NK-92 treated with Interleukin-12 subunit alpha and Interleukin-12 subunit beta, amount 100 ng/mL, for 24 hours (cell line): Measurements from ENCODE around the gene ARHGAP8.
"Not testable (repeated sequence)": the region's sequence is repeated elsewhere in the genome, so short reads cannot be mapped to it uniquely, and the experiment has no call there.

Experiments used
- DNase-seq: peaks from one replicate; lab custom pipeline; 2025; lab: John Stamatoyannopoulos, UW

ARHGAP8 gene

DNA sequence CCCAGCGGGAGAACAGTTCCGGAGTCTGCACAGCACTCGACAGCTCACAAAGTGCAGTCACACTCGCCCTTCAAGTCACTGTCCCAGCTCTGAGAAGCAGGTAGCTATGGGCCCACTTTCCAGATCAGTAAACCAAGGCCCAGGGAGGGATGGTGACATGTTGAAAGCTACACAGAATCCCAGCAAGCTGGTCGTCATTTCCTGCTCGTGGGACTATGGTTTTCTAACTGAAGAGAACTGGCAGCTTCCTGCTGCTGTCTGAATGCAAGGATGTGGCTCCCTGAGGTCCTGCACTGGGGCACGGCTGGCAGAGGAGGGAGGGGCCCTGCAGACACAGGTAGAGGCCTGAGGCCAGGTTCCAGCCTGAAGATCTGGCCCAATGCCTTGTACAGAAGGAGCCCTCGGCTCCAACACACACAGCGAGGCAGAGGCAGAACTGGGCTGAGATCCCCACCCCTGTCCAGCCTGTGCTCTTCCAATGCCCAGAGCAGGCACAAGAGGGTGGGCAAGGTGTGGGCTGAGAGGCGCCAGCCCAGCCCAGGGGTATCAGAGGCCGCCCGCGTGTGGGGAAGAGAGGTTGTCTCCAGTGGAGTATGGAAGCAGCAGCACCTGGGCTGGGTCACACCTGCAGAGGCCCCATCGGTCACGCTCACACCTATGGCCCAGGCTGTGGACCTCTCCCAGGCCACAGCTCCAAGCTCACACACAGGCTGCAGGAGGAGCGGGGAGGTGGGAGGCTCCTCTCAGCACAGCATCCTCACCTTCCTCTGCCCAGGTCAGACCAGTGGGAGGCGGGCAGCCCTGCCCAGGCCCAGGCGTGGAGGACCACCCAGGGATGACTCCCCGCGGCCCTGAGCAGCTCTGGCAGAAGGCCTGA is 138.3 kb downstream of the ARHGAP8 start:
- no peak for DNase-seq

DNA sequence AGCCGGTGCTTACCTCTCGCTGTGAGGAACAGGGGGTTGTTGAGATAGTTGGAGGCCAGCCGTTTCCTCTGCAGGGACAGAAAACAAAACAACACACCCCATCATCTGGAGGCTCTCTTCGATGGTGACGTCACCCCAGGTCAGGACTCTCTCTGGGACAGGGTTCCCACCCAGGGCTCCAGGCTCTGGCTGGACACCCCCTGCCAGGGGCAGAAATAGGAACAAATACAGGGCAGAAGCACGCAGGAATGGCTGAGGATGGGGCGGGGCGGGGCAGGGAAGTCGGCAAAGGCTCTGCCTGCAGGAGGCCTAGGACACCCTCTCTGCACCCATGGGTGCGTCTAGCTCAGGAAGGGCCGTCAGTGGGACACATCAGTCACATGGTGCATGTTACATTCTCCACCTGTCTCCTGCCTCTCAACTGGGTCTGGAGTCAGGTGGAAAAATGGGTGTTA is 138.9 kb downstream of the ARHGAP8 start:
- DNase-seq: no peak

DNA sequence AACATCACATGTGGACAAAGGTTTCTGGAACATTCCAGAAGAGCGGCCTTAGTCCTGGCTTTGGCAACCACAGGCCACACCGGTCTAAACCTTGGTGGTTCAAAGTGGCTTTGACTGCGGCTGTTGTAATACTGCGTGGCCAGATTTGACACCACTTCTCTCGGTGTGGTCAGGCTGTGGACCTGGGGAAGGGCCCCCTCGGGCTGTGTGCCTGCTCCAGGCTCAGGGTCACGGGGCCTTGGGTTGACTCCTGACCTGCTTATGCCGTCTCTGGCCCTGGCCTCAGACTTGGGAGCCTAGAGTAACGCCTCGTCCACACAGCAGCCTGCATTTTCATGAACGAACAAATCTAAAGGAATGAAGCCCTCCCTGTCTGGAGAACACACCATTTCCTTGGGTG is 139.4 kb downstream of the ARHGAP8 start:
- DNase-seq: no peak

DNA sequence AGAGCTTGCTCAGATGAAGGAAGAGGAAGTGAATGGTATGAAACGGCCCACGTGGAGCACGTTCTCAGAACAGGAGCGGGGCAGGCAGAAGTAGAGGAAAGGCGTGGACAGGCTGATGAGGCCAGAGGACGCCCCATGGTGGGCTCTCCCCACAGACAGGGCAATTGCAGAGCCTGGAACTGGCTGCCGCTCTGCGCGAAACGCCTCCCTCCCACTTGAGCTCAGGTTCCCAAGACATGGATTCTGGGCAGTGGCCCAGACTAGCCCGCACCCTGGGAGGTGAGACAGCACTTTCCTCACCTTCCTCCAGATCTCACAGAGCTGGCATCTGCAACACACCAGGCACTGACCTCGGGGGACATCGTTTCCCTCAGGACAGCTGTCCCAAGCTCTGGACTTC is 139.9 kb downstream of the ARHGAP8 start:
- DNase-seq: no peak

DNA sequence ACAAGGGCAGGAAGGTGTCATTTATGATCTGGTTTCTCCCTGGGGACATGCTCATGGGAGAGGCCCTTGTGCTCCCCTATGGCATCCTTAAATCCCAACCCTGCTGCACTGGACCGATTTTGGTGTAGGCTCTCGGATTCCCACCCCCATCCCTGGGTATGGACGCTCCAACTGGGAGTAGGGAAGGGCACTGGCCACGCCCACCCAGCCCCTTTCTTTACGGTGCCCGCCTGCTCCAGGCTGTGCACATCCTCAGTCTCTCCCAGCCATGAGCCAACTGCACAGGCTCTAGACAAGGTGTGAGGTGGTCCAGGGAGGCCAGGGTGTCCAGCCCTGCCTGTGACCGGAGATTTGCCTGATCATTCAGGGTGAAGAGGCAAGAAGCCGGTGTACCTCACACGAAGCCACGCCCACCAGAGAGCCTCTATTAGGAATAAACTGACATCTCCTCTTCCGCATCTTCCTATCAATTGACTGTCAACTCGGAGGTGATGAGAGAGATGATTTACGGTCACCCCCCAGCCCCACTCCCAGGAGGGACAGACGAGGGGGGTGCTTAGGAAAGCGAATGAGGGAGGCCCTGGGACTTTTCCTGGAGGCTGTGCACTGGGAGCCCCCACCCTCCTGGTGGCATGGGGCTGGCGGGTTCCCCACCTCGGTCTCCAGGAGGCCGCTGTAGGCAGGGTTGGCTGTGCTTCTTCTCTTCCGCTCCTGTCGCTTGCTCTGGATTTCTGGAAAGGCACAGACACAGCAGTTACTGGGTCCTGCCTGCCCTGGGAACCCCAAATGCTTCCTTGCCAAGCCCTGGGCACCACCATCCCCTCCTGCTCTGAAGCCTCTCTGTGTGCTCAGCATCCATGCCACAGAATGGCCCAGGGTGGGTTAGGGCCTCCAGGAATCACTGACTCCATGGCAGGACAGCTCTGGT is 140.7 kb downstream of the ARHGAP8 start:
- no peak for DNase-seq

DNA sequence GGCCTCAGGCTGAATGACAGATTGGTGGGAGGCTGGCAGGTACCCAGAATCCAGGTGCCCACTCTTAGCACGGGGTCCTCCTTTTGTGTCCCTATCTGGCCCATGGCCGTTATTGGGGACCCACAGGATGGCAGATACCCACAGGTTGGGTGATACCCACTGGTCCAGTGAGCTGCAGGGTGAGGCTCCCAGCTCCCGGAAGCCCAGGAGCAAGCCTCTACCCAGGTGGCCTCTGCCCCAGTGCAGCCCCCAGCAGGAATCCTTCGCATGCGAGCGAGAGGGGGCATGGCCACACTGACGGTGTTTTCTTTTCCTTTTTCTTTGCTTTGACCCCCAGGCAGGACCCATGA is 141.3 kb downstream of the ARHGAP8 start:
- DNase-seq: no peak

DNA sequence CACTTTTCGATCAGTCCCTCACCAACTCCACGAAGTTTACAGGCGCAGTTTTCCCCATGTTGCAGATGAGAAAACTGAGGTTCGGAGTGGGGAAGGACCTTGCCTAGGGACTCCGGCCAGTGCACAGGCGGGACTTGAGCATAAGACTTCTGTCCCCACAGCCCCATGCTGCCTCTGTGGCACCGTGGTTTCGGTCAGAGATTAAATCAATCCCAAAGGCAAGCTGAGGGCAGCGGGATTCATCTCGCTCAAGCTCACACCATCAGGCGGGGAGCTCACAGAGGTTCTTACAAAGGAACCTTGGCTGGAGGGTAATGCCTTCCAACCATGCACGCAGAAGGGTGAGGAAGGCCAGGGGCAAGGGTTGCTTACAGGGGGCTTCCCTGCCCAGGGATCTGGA is 141.9 kb downstream of the ARHGAP8 start:
- DNase-seq: no peak

DNA sequence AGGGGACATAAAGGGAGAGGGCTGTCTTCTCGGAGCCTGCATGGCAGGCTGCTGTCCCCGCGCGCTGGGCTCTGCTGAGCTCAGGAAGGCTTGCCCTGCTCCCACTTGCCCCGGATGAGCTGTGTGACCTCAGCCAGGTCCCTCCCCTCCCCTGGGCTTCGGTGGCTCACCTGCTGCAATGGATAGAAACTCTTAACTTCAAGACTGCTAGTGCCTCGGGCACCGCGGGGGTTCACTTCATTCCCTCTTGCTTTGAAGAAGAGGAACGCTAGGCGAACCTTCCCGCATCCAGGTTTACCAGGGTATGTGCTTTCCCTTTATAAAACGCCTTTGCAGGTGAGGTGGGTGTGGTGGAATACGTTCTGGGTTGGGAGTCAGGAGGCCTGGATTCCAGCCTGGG is 142.4 kb downstream of the ARHGAP8 start:
- no peak for DNase-seq

DNA sequence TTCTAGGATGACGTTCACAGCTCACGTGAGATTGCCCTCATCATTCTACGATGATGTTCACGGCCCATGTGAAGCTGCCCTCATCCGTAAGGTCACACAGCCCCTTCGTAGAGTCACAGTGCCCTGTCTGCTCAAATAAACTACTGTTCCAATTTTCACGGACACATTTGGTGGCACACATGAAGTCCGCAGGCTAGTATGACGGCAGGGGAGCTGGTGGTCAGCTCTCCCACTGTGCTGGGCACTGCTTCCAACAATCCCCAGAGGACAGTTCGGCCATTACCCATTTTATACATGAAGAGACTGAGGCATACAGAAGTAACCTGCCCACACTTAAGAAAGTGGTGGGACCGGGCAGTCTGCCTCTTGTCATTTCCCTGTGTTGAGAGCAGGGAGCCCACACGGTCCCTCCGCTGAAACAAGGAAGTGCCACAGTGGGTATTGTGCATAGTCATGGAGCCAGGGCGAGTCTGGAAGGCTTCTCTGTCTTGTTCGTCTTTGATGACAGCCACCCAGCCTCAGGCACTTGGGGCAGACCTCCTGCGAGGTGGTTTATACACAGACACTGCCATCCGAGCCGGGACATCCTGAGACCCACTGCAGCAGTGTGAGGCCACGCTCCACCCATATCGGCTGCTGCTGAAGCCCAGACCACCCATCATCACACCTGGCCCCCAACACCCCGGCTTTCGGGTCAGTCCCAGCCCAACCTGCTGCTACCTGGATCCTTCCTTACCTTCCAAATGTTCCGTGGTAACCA is 143.1 kb downstream of the ARHGAP8 start:
- no peak for DNase-seq

DNA sequence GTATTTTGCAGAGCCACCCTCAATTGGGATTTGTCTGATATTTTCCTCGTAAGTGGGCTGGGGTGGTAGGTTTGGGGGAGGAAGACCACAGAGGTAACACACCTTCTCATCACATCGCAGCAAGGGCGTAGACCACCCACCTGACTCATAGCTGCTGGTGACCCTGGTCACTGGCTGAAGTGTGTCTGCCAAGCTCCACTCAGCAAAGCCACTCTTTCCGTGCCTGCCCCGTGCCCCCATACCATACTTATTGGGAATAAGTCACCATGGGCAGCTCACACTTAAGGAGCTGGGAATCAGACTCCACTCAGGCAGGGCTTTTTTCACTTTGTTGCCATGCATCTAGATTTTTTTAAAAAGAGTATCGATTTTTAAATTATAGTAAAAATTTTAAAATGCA is 145.9 kb downstream of the ARHGAP8 start:
- no peak for DNase-seq

DNA sequence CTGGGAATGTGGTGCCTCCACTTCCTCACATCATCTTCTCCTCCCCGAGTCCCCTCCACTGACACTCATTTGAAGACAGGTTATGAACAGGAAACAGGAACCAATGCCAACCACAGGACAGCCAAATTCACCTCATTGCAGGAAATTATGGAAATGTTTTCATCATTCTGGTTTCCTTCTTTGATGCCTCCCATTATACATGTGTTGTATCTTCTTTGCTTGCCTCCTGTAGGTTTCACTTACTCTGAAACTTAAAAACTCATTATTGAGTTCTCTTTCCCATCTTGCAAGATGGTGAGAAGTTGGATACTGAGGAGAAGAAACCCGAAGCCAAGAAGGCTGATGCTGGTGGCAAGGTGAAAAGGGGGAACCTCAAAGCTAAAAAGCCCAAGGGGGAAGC is 148.9 kb downstream of the ARHGAP8 start:
- no peak for DNase-seq

DNA sequence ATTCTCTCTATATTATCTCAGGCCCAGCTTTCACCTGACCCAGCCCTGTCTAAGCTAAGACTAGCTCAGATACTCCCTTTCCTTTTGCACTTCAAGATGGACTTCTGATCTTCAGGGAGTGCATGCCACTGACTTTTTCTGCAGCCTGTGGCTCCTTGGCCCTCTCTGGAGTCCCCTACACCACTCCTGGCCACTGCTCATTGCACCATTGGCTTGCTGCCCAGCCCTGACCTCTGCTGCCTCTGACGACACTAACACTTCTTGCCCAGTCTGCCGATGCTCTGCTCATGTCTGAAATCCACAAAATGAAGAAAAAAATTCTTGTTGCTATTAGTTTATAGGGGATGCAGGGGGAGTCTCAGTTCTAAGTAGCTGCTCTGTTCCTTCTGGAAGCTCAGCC is 150.8 kb downstream of the ARHGAP8 start:
- DNase-seq: not testable (repeated sequence)

DNA sequence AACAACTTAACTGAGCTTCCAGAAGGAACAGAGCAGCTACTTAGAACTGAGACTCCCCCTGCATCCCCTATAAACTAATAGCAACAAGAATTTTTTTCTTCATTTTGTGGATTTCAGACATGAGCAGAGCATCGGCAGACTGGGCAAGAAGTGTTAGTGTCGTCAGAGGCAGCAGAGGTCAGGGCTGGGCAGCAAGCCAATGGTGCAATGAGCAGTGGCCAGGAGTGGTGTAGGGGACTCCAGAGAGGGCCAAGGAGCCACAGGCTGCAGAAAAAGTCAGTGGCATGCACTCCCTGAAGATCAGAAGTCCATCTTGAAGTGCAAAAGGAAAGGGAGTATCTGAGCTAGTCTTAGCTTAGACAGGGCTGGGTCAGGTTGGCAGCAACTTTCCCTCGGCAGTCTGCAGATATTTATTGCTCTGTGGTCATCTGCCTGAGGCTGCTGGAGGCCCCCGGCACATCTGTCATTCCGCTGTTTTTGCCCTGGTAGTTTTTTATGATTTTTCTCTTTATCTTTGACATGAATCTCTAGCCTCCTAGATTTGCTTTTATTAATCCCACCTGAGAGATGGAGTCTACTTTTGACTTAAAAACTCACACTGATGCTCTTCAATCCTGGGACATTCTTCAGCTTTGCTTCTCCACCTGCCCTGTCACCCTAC is 152.2 kb downstream of the ARHGAP8 start:
- not testable (repeated sequence) for DNase-seq

DNA sequence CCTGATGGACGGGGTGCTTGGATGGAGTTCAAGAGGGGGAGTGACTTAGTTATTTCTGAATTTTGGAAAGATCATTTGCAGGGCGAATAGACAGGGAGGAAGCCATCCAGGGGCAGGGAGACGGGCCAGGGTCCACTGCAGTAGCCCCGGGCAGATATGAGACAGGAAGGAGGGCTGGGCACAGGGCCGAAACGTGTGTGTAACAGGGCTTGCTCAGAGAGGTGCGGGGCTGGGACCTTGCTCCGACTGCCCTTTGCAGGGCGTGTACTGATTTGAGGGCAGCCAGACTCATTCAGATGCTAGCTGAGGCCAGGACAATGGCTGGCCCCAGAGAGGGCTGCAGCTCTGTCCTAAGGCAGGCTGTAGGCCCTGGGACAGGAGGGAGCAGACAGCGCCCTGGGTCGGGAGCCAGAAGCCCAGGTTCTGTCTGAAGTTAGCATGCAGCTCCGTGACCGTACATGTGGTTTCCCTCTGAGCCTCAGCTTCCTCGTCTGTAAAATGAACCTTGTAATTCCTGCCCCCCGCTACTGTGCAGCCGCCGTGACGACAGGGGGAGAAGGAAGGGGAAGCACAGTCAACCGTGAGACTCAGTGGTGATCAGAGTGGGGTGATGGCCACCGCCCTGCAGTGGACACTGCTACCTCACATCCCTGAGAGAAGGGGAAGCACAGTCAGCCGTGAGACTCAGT is 154.0 kb downstream of the ARHGAP8 start:
- DNase-seq: no peak

DNA sequence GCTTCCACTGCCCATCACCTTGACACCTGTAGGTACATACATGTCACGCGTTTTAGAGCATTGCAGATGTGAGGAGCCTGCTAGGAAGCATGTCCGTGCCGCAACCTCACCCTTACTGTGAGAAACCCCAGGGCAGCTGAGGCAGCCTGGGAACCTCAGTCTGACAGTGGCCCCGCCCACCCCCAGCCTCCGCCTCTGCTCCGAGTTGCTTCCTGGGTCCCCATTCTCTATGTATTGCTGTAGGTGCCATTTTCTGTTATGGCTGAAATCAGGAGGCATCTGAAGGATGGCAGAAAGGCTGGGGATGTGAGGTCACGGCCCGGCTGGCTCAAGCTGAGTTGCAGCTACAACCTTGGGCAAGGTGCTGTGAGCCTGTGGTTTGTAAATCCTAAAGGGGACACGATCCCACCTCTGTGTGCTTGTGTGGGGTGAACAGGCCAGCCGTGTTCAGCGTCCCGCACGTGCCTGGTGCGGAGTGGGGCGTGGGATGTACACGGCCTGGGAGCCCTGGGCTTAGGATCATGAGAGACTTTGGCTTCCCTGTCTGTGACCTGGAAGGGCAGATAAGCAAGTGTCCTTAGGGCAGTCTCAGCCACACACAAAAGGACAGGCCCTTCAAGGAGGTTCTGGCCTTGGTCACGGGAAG is 154.7 kb downstream of the ARHGAP8 start:
- no peak for DNase-seq

DNA sequence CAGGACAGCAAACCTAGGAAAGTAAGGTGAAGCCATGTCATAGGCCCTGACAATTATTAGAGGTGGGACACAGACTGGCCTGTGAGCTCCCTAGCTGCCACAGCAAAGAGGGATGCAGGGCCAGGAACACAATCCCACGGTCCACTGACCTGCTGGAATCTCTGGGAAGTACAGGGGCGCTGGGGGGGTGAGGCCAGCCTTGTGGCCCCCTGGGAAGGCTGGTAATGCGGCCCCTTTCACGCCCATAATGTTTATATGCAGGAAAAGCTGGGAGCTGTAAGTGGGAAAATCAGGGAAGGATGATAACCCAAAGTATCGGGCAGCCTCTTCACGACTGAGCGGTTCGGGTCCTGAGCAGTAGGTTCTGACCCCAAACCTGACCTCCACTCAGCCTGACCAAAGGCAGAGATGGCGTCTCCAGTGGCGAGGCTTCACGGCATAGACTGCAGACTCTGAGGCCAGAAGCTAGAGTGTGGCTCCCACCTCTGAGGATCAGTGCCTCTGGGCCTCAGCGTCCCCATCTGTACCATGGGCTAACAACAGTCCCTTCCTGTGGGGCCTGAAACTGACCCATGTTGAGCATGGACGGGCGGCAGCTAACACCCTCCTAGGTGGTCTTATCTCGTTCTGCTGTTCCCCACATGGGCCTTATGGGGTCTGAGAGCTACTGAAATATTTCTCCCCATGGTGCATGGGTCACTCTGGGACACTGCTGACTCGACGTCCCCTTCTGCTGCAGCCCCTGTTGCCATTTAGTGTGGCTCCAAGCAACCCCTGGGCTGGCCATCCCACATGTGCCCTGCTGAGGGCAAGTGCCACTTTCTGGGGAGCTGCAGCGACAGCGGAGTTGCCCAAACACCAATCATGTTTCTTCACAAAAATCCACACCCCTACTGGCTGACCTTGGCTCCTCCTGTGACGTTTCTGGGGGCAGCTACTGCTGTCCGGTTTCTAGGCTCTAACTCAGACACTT is 155.7 kb downstream of the ARHGAP8 start:
- DNase-seq: no peak

DNA sequence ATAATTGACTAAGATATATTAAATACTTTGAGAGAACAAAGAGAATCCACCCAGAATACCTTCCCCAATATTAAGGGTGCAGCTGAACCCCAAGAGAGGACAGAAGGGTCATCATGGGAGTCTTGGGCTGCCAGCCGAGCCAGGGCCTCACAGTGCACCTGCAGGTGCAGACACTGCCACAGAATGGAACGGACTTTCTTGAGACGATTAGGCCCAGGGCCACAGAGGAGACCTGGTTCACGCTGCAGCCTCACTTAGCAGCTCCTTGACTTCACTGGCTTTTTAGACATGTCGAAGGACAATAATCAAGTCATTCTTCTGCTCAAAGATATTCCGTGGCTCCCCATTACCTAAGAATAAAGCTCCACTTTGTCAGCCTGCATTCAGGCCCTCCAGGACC is 156.9 kb downstream of the ARHGAP8 start:
- no peak for DNase-seq
